HG03520 (cell line): Measurements from ENCODE around the gene TUSC1.
"Not testable (repeated sequence)": the region's sequence is repeated elsewhere in the genome, so short reads cannot be mapped to it uniquely, and the experiment has no call there.

Experiments used
- ATAC-seq: cut with Tn5 transposase; IDR thresholded peaks from one replicate; pipeline ENCODE4 v1.9.1; 2021; ENCODE audit warnings: mild to moderate bottlenecking, moderate library complexity; ENCODE audit not compliant: unreplicated experiment

Gene TUSC1

DNA sequence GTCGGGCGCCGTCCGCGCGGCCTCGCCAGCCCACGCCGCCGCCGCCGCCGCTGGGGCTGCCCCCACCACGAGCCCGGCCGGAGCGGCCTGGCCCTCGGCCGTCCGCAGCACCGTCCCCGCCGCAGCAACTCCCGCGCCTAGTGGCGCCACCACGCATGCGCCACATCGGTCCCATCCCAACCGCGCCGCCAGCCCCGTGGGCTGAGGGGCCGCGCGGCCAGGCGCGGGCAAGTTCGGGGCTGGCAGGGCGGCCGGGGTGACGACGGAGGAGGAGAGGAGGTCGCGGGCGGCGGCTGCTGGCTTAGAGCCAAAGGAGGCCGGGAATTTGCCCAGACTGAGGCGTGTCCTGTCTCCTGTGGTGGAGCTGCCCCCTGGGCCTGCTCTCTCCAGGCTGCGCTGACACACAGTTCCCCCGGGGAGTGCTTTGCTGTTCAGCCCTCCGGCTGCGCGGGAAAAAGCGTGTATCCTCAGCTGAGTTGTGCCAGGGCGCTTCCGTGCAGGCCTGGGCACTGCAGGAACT is at the start of gene TUSC1:
Gene TUSC1 (minus strand): TSS at position 298 of the 520 bp plus-strand sequence. CDS start 132 bp downstream, at position 166.
- ATAC-seq, result peak; percentile 47

DNA sequence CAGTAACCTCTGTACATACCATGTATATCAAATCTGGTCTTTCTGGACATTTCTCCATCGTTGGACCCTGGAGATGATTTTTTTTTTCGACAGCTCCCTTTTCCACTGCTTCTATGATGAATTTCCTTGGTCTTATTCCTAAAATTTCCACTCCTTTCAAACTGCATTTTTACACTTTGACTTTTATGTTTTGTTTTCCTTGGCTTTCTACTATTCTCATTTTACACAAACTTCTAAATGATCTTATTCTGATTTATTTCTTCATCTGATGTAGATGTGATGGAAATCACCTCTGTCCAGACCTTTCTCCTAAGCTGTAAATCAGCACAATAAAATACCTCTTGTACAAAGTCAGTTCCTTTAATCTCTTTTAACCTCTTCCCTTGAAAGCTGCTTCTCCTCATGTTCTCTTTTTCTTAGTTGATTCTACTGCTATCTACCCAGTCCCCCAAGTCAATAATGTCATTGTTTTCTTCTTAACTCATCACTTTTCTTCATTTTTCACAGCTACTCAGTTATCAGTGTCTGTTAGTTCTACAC is 48.7 kb upstream of the TUSC1 start:
- ATAC-seq, result no peak

DNA sequence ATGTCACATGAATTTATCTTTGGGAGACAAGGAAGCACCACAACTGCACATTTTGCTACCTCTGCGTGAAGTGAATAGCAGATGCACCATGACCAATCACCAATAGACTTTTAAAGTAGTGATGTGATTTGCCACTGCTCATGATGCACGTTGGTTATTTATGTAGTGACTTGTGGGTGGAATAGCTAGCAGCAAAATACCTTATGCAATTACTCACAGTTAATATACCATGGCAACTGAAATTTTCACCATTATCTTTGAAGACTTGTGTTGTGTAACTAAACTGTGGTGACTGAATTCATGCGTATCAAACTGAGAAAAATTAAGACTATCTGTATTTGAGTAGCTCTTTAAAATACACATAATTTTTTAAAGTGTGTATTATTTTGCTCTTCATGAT is 46.2 kb upstream of the TUSC1 start:
- ATAC-seq, result no peak

DNA sequence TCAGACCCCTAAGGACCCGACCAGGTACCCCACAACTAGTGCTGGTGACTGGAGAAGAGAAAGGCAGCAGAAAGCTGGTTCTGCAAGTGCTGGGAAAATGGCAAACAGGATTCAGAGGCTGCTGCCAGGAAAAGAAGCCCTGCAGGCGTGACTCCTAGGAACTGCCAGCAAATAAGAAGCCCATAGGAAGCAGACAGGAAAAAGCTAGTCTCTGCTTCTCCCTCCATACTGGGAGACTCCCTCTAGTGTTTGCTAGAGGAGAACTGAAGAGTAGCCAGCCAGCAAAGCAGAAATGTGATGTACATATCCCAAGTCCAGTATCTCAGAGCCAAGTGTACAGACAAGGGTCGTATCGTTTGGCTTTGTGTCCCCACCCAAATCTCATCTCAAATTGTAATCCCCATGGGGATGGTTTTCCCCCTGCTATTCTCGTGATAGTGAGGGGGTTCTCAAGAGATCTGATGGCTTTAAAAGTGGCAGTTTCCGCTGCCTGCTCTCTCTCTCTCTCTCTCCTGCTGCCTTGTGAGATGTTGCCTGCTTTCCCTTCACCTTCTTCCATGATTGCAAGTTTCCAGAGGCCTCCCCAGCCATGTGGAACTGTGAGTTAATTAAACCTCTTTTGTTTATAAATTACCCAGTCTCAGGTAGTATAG is 38.1 kb upstream of the TUSC1 start:
- ATAC-seq, result no peak

DNA sequence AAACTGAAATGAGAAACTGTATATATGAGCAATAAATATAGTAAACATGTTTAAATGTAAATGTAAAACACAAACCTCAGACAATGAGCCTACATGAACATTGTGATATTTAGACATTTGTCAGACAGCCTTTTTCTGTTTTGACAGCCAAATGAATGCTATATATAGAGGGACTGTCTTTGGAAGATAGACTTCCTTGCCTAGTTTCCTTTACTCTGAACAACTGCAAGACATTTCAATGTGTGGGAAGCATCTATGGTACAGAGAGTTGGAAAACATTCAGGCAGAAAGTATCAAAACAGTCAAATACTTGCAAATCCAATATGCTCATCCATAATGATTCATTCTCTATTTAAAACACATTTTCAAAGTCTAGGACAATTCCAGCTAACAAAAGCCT is 31.7 kb upstream of the TUSC1 start:
- no peak for ATAC-seq

DNA sequence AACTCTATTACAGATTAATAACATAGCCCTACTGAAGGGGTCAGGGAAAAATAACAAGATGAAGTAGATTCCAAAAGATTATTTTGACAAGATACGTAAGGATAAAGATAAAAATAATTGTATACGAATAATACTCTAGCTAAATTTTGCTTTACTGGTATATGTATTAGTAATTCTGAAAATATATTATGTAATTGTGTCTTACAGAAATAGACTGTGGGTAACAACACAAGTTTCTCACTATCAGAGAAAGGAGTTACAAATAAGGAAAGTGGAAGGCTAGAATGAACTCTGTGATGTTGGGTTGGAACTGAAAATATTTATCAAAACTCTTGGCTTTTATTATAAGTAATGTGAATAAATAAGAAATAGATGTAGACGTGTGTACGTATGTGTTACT is 26.6 kb upstream of the TUSC1 start:
- no peak for ATAC-seq

DNA sequence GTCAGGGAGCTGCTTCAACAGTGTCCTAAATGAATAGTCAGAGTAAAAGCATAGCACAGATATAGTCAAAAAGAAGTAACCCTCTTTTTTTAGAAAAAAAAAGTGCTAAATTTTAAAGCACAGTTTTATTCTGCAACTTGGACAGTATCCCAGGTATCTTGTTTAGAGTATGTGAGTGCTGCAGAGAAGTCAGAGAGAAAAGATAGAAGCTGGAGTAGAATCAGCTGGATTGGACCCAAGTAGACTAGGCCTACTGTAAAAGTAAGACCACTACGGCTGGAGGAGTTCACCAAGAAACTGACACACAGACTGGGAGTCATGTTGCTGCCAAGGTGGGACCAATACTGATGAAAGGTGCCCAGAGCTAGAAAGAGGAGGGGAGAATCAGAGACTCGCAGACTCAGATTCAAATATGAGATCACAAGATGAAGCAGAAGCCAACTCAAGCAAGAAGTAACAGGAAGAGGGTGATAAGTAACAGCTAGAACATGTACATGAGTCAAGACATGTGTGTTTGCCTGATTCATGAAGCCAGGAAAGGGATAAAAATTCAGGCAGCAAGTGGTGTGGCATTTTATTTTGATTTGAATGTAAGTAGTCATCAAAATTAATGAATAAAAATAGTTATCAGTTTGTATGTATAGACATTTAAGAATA is 25.6 kb upstream of the TUSC1 start:
- ATAC-seq, result no peak

DNA sequence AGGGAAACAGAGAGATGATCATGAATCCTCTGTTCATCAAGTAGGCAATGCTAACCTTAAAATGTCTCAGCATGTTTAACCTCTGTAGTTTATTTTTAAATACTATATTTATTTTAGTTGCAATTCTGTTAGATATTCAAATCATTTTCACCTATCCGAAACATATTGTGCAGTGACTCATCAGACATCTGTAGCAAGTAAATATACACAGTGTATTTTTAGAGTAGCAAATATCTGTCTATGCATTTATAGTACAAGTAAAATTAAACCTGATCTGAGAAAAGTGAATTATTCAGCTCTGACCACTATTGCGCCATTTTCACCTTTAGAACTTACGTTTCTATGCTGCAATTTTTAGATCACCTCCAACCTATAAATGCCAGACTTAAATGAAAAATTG is 24.3 kb upstream of the TUSC1 start:
- no peak for ATAC-seq

DNA sequence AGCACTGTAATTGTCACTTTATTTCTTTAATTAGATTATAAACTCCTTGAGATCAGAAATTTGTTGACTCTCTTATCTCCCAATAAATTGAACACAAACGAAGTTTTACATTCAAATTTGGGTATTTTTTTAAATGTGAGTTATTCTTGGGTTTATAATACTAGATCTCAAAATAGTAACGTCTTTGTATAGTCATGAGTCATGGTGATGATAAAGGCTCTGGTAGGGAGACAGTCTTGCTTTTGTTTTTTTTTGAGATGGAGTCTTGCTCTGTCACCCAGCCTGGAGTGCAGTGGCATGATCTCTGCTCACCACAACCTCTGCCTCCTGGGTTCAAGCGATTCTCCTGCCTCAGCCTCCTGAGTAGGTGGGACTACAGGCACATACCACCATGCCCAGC is 22.7 kb upstream of the TUSC1 start:
- not testable (repeated sequence) for ATAC-seq

DNA sequence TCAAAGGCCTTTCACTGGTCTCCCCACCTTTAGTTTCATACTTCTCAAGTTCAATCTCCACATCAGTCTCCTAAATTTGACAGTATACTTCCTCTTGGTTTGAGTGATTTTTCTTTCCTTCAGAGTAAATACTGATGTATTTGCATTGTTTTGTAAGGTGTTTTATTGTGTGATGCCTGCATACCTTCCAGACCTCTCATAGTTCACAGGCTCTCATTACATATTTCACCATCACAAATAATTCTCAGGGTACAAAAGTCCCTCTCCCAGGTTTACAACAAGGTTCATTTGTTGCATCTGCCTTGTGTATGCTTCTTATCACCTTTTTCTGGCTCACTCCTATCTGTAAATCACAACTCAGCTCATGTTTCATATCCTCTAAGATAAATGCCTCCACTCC is 22.2 kb upstream of the TUSC1 start:
- ATAC-seq, result no peak

DNA sequence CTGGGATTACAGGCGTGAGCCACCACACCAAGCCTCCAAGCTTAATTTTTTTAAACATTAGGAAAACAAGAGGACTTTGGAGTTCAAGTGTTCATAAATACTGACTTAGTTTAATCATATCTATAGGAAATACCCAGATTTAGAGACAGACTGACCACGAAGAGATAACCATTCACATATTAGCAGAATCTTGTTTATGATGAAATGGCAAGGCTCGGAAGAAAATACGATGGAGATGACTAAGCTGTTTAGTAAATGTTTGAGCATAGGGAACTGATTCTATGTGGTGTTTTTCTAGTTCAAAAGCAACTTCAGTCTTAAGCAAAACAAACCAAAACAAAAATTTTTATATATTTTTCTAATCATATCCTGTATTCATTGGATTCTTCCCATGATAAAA is 13.5 kb upstream of the TUSC1 start:
- no peak for ATAC-seq

DNA sequence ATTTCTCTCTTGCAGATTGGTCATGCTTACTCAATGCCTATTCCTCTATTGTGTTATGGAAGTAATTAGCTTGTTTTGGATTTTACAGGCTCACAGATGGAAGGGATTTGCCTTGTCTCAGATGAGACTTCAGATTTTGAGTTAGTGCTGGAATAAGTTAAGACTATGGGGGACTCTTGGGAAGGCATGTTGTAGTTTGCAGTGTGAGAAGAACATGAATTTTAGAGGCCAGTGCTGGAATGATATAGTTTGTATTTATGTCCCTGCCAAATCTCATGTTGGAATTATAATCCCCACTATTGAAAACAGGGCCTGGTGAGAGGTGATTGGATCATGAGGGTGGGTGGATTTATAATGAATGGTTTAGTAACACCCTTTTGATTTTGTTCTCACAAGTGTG is 6.1 kb upstream of the TUSC1 start:
- no peak for ATAC-seq

DNA sequence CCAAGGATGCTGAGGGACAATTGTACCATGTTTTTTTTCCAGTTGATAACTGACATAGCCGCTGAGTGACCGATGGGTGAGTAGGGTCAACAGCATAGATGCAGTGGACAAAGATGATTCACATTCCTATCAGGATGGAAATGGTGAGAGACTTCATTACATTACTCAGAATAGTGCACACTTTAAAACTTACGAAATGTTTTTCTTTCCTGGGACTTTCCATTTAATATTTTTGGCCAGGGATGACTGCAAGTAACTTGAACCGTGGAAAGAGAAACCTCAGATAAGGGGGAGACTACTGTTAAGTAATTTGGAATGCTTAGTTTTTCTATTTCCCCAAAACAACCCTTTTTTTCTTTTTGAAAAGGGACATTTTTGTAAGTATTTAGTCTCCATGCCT is 3.0 kb upstream of the TUSC1 start:
- ATAC-seq, result no peak

DNA sequence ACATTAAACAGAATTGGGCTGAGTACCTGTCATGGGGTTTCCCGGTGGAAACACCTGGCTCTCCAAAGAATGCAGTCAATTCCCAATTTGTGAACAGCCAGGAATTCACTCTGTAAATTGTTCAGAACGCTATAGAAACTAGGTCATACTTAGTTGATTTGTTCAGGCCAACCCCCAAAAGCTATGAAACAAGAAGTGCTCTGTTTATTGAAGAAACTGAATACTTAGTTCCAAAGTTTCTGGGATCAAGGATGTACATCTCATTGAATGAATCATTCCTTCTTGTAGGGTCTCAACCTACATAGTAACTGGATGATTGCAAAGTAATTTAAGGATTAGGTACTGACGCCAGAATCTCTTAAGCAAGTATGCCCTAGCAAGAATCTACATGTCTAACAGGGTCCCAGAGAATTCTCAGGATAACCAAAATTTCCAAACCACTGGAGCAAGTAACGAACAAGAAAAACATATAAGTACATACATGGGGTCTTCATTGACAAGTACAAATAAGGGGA is 659 bp upstream of the TUSC1 start:
- no peak for ATAC-seq

DNA sequence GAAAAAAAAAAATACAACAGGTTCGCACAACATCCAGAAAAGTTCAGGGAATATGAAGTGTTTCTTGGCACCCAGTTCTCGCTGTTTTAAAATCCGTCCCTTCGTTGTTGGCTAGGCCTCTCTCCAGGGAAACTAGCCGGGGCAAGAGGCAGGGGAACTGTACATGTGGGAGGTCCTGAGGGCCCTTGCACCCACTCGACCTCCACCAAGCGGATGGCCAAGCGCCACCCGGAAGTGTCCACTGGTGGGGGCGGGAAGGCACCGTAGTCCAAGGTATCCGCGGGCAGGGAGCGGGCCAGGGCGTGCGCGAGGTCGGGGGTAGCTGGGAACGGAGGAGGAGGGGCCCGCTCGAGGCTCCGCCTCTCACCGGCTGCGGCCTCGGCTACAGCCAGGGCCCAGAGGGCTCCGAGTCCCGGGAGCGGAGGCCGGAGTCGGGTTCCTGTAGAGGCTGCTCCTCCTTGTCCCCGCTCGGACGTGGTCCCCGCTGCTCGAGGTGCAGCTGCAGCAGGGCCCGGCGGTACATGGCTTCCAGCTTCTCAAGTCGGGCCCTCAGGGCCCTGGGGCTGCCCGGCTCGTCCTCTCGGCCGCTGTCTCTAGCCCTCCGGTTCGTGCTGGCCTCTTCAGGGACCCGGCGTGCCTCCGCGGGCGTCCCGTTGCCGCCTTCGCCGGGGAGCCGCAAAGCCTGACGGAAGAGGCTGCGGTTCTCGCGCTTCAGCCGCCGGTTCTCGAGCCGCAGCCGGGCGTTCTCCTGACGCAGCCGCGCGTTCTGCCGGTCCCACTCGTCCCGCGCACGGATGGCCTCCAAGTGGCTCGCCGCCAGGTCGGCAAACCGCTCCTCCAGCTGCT is 720 bp downstream of the TUSC1 start:
- ATAC-seq, result peak; percentile 68

DNA sequence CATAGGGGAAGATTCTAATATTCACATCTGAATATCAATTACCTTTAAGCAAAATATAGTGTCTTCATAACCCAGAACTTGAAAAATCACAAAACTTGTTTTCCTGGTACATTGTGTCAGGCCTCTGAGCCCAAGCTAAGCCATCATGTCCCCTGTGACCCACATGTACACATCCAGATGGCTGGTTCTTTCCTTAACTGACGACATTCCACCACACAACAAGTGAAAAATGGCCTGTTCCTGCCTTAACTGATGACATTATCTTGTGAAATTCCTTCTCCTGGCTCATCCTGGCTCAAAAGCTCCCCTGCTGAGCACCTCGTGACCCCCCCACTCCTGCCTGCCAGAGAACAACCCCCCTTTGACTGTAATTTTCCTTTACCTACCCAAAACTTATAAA is 2.4 kb downstream of the TUSC1 start:
- ATAC-seq, result not testable (repeated sequence)

DNA sequence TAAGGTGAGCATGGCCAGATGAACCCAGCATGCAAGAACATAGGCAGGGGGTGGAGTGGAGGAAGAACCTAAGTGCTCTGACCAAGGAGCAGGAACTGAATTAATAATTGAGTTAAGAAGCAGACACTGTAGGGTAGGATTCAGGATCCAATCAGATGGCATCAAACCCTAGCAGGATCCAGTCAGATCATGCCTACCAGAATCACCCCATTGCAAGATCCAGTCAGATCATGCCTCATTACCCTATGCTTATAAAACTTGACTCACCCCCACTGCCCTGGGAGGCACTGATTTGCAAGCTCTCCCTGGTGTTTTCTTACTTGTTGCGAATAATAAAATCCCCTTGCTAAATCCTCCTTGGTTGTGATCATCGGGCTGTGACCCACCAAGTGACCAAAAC is 19.7 kb downstream of the TUSC1 start:
- no peak for ATAC-seq

DNA sequence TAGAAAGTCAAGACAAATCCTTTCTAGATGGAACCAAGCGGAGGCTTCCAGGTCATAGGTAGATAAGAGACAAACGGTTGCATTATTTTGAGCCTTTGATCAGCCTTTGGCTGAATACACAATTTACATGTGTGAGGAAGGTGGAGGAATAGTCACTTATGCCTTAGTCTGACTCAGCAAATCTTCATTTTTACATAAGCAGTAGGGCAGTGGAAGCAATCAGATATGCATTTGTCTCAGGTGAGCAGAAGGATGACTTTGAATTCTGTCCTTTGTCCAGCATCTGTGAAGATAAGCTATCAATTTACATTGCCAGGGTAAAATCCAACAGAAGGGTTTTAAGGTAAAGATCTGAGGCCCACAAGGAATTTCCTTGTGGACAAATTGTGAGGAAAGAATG is 23.8 kb downstream of the TUSC1 start:
- ATAC-seq, result no peak

DNA sequence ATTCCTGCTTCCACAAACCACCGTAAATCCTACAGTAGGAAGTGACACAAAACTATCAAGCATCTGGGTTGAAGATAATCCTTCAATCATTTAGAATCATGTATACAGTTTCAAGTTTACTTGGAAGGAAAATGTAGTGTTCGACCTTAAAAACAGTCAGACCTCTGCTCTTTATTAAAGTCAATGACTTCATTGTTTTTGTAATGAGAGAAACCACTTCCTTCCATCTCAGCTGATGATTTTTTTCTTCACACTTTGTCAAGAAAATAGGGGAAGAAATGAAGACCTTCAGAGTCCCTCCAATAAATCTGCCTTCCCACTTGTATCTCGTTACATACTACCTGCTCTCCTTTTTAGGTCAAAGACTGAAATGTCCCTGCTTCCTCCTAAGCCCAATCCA is 30.1 kb downstream of the TUSC1 start:
- no peak for ATAC-seq

DNA sequence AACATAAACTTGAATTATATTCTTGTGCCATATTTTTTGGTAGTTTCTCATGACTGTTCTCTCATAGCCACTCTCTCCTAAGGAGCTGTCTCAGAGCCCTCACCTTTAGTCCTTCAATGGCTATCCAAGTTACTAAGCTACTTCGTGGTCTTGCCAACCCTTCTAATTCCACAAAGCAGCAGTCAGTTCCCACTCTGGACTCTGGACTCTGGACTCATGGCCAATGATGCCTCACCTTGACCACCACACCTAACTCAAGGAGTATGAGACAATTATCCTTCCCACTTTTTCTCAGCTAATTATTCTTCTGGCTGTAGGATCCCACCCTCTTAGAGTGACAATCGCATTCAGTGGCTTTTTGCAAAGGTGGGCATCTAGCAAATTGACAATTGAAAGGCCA is 42.2 kb downstream of the TUSC1 start:
- ATAC-seq, result no peak

DNA sequence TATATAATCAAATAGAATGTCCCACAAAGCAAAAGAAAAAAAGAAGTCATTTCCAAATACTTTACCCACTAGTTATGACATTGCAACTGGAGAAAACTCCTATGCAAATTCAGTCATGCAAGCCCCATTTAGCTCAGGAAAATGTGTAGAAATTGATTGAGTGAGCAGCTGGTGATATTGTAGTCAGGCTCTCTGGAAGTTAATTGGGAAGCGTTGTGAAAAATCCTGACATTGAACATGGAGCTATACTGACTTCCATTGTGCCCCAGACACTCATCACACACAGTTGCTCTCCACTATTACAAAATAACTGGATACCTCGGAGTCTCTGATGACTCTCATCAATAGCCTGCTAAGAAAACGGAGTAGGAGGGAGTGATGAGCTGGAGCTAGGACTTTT is 49.0 kb downstream of the TUSC1 start:
- ATAC-seq, result no peak
